Measurements from ENCODE around the gene PRTN3. TPM values are rescaled to one million over a fixed set of nuclear protein-coding genes. Genes with fewer than 3 reads are reported as not detected.
"Not testable (repeated sequence)": the region's sequence is repeated elsewhere in the genome, so short reads cannot be mapped to it uniquely, and the experiment has no call there.

PRTN3 gene
- total RNA-seq, 1 experiment from 2014 or later, result 0.66 TPM

DNA sequence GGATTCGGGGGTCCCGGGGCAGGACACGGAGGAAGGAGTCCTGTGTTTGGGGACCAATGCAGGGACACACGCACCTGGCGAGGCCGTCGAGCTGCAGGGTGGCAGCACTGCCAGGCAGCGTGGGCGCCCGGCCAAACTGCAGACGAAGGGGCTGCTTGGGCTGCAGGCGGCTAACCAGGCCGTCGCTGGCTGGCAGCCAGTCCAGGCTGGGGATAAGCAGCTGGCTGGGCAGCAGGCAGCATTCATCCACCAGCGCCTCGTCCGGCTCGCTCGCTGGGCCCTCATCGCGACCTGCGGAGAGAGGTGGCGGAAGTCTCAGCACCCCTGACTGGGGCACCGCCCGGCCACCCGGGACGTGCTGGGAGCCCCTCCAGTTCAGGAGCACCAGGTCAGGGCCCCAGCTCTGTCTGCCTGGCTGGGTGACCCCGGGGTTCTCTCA is 30.2 kb downstream of the PRTN3 start:
- Histone ChIP-seq H3K27me3 (ENCODE audit: control insufficient read depth, insufficient read depth, low read length) (no peaks in the 10 kb centered on the region), H3K4me3 (ENCODE audit: insufficient read depth, low read depth, low read length) (no peak overlapping the region), H3K36me3 (replicated peaks; ENCODE audit: control insufficient read depth, insufficient read depth, low read length) (no peaks in the 10 kb centered on the region; the same call in 1 of the 2 replicates)
- peak; percentile 71 for DNase-seq

DNA sequence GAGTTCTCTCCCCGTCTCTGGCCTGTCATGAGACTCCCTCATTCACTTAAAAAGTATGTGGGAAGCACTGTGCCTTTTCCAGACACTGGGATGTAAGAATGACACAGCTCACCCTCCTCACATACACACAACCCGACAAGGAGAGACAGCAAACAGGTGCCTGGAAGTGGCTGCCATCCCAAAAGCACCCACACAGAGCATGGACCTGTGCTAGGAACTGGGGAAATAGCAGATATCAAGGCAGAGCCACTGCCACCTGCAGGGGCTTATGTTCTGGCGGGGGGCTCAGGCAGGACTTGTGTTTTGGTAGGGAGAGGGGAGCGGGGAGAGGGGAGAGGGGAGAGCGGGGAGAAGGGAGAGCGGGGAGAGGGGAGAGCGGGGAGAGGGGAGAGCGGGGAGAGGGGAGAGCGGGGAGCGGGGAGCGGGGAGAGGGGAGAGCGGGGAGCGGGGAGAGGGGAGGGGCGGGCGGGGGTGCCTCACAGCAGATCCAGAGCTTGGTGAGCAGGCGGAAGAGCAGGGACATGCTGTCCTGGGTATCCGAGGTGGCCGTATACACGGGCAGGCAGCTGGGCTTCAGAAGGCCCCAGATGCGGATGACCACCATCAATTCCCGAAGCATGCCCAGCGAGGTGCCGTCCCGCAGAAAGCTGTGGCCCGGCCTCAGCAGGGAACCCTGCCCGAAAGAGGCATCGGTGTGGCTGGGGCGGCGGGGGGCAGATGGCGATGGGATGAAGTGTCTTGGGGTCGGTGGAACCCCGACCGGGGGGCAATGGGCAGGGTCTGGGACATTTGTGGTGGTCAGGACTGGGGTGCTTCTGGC is 30.9 kb downstream of the PRTN3 start:
- peak; percentile 87 for DNase-seq
- Histone ChIP-seq H3K36me3 (replicated peaks; ENCODE audit: control insufficient read depth, insufficient read depth, low read length) (no peaks in the 10 kb centered on the region; the same call in 1 of the 2 replicates), H3K4me3 (ENCODE audit: insufficient read depth, low read depth, low read length) (peak overlapping the region; percentile 20), H3K27me3 (ENCODE audit: control insufficient read depth, insufficient read depth, low read length) (no peaks in the 10 kb centered on the region)

DNA sequence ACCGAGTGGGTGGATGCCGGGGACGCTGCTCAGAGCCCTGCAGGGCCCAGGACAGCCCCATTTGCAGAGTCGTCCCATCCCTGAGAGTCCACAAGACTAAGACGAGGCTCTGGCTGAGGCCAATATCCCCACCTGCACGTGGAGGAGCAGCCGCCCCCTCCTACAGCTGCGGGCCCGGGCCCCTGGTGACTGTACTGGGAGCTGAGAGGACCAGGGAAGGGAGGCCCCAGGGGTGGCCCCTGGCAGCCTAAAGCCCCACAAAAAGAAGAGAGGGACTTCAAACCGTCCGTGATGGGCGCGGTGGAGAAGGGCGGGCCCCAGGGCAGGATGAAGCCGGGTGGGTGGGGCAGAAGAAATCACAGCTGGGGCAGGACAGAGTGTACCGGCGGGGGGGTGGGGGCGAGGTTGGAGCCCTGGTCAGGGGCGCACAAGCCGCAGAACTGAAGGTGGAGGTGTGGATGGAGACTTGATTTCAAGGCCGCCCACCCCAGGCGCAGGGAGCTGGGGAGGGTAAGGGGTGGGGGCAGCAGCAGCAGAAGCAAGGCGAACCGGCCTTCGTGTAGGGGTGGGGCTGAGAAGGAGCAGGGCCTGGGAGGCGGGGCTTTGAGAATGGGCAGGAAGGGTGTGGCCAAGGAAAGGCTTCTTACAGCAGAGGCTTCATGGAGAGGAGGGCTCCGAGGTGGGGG is 31.6 kb downstream of the PRTN3 start:
- H3K4me3 ChIP-seq (ENCODE audit: insufficient read depth, low read depth, low read length), result peak overlapping the region; percentile 20

DNA sequence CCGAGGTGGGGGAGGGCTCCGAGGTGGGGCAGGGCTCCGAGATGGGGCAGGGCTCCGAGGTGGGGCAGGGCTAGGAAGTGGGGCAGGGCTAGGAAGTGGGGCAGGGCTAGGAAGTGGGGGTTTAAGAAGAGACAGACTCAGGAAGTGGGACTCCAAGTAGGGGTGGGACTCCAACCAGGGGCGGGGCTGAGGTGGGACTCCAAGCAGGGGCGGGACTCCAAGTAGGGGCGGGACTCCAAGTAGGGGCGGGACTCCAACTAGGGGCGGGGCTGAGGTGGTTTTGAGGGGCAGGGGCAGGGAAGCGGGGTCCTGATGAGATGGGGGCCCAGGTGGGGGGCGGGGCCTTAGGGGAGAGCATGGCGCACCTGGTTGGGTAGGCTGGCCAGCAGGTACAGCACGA is 32.3 kb downstream of the PRTN3 start:
- Histone ChIP-seq H3K27me3 (ENCODE audit: control insufficient read depth, insufficient read depth, low read length) (no peaks in the 10 kb centered on the region), H3K36me3 (replicated peaks; ENCODE audit: control insufficient read depth, insufficient read depth, low read length) (no peaks in the 10 kb centered on the region; the same call in 1 of the 2 replicates), H3K4me3 (ENCODE audit: insufficient read depth, low read depth, low read length) (no peak overlapping the region)
- DNase-seq, result peak; percentile 88

More for the DNA sequence above, 31.6 kb downstream of the PRTN3 start:
- no peaks in the 10 kb centered on the region; the same call in 1 of the 2 replicates for H3K36me3 ChIP-seq (replicated peaks; ENCODE audit: control insufficient read depth, insufficient read depth, low read length)
- H3K27me3 ChIP-seq (ENCODE audit: control insufficient read depth, insufficient read depth, low read length), result no peaks in the 10 kb centered on the region
- DNase-seq, result peak; percentile 91

DNA sequence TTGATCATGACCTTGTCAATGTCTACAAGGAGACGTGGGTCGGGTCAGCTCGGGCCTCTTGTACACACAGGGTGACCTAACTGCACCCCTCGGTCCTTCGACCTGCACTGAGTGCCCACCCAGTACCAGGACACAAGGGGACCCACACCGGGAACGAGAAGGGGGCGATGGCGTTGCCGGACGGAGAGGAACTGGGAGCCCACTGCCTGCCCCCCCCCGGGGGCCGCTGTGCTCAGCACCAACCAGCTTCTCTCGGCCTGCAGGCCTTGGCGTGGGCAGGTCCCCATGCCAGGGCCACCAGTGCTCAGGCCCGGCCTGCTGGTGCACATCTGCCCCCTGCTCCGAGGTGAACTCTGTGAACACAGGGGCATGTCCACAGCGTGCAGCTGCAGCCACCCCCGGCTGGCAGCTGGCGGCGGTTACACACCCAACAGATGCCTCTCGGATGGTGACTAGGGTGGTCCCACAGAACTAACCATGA is 32.8 kb downstream of the PRTN3 start:
- DNase-seq, result no peak
- Histone ChIP-seq H3K36me3 (replicated peaks; ENCODE audit: control insufficient read depth, insufficient read depth, low read length) (no peaks in the 10 kb centered on the region; the same call in 1 of the 2 replicates), H3K4me3 (ENCODE audit: insufficient read depth, low read depth, low read length) (no peak overlapping the region), H3K27me3 (ENCODE audit: control insufficient read depth, insufficient read depth, low read length) (no peaks in the 10 kb centered on the region)

DNA sequence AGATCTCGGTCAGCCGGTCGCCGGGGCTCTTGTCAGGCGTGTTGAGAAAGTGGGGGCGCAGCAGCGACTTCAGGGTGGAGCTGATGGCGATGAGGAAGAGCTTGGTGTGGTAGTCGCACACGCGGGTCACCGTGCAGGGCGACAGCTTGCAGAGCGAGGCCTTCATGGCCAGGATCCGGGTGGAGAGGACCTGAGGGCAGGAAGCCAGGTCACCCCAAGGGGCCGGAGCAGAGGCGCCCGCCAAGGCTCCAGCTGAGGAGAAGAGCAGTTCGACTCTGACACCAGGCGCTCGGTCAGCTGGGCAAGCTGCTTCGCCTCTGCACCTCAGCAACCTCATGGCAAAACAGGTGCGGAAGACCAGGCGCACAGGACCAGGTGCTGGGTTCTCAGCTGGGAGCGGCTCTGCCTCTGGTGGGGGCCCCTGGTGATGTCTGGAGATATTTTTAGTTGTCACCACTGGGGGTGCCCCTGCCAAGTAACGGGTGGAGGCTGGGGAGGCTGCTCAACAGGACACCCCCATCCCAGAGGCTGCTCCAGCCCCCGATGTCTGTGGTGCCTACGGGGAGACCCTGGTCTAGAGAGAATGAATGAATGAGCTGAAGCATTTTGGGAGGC is 34.6 kb downstream of the PRTN3 start:
- Histone ChIP-seq H3K4me3 (ENCODE audit: insufficient read depth, low read depth, low read length) (no peak overlapping the region), H3K27me3 (ENCODE audit: control insufficient read depth, insufficient read depth, low read length) (no peaks in the 10 kb centered on the region), H3K36me3 (replicated peaks; ENCODE audit: control insufficient read depth, insufficient read depth, low read length) (no peaks in the 10 kb centered on the region; the same call in 1 of the 2 replicates)
- DNase-seq, result no peak

DNA sequence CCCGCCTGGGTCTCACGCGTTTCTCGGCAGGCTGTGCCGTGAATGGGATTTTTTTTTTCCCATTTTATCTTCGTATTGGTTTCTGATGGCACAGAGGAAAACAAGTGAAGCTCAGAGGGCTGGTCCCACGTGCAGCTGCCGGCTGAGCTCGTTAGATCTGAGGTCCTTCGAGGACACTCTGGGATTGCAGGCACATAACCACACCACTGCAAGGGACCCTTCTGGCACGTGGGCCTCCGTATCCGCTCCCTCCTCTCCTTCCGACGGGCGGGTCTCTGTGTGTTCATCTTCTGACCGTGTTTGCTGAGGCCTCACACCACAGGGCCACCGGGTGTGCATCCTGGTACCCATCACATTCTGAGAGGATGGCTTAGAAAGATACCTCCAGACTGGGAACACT is 35.3 kb downstream of the PRTN3 start:
- Histone ChIP-seq H3K4me3 (ENCODE audit: insufficient read depth, low read depth, low read length) (no peak overlapping the region), H3K36me3 (replicated peaks; ENCODE audit: control insufficient read depth, insufficient read depth, low read length) (peaks cover 3% of the 10 kb centered on the region), H3K27me3 (ENCODE audit: control insufficient read depth, insufficient read depth, low read length) (no peaks in the 10 kb centered on the region)
- no peak for DNase-seq

DNA sequence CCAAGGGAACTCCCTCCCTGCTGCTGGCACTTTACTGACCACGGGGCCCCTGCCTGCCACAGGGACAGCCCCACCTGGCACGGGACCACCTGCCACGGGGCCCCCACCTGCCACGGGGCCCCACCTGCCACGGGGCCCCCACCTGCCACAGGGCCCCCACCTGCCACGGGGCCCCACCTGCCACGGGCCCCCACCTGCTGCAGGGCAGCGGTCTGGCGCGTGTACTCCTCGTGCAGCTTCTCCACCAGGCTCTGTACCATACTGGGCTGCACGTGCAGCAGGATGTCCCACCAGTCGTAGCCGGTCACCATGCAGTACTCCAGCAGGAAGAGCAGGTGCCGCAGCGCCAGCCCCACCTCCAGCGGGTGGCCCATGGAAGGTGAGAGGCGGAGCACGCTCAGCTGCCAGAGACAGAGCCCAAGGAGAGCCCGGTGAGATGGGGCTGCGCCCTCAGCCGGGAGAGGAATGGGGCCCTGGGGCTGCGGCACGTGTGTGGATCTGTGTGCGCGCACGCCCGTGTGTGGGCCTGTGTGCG is 36.0 kb downstream of the PRTN3 start:
- DNase-seq, result no peak
- Histone ChIP-seq H3K4me3 (ENCODE audit: insufficient read depth, low read depth, low read length) (no peak overlapping the region), H3K36me3 (replicated peaks; ENCODE audit: control insufficient read depth, insufficient read depth, low read length) (peaks cover 5% of the 10 kb centered on the region), H3K27me3 (ENCODE audit: control insufficient read depth, insufficient read depth, low read length) (no peaks in the 10 kb centered on the region)

DNA sequence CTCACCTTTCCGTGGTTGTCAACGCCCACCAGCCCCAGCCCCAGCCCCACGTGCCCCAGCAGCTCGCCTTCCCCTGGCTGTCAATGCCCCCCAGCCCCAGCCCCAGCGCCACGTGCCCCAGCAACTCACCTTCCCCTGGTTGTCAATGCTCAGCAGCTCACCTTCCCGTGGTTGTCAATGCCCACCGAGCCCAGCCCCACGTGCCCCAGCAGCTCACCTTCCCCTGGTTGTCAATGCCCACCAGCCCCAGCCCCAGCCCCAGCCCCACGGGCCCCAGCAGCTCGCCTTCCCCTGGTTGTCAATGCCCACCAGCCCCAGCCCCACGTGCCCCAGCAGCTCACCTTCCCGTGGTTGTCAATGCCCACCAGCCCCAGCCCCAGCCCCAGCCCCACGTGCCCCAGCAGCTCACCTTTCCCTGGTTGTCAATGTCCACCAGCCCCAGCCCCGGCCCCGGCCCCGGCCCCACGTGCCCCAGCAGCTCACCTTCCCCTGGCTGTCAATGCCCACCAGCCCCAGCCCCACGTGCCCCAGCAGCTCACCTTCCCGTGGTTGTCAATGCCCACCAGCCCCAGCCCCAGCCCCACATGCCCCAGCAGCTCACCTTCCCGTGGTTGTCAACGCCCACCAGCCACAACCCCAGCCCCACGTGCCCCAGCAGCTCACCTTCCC is 37.3 kb downstream of the PRTN3 start:
- not testable (repeated sequence) for H3K4me3 ChIP-seq (ENCODE audit: insufficient read depth, low read depth, low read length); H3K36me3 ChIP-seq (replicated peaks; ENCODE audit: control insufficient read depth, insufficient read depth, low read length); DNase-seq; H3K27me3 ChIP-seq (ENCODE audit: control insufficient read depth, insufficient read depth, low read length)

DNA sequence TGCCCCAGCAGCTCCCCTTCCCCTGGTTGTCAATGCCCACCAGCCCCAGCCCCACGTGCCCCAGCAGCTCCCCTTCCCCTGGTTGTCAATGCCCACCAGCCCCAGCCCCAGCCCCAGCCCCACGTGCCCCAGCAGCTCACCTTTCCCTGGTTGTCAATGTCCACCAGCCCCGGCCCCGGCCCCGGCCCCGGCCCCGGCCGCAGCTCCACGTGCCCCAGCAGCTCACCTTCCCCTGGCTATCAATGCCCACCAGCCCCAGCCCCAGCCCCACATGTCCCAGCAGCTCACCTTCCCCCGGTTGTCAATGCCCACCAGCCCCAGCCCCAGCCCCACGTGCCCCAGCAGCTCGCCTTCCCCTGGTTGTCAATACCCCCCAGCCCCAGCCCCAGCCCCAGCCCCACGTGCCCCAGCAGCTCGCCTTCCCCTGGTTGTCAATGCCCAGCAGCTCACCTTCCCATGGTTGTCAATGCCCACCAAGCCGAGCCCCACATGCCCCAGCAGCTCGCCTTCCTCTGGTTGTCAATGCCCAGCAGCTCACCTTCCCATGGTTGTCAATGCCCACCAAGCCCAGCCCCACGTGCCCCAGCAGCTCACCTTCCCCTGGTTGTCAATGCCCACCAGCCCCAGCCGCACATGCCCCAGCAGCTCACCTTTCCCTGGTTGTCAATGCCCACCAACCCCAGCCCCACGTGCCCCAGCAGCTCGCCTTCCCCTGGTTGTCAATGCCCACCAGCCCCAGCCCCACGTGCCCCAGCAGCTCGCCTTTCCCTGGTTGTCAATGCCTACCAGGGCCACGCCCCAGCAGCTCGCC is 38.2 kb downstream of the PRTN3 start:
- H3K27me3 ChIP-seq (ENCODE audit: control insufficient read depth, insufficient read depth, low read length); H3K4me3 ChIP-seq (ENCODE audit: insufficient read depth, low read depth, low read length); DNase-seq; H3K36me3 ChIP-seq (replicated peaks; ENCODE audit: control insufficient read depth, insufficient read depth, low read length): not testable (repeated sequence)

DNA sequence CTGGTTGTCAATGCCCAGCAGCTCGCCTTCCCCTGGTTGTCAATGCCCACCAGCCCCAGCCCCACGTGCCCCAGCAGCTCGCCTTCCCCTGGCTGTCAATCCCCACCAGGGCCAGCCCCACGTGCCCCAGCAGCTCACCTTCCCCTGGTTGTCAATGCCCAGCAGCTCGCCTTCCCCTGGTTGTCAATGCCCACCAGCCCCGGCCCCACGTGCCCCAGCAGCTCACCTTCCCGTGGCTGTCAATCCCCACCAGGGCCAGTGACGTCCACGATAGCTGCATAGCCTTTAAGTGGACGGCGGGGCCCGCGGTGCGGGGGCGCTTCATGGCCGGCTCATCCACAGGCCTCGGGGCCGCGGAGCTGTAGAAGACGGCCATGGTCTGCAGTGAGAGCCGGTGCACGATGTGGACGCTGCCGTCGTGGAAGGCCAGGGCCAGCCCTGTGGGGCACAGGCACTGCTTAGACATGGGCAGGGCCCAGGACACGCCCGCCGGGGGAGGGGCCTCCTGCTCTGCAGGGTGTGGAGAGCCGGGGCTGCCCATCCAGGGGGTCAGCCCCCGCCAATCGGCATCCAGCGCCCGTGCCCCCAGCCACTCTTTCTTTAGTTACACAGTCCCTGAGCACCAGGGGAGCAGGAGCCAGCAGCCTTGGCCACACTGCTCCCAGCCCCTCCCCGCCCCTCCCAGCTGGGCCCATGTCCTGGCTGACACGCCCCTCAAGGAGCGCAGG is 39.1 kb downstream of the PRTN3 start:
- DNase-seq, result peak; percentile 77
- H3K36me3 ChIP-seq (replicated peaks; ENCODE audit: control insufficient read depth, insufficient read depth, low read length), result peaks cover 5% of the 10 kb centered on the region
- no peaks in the 10 kb centered on the region for H3K27me3 ChIP-seq (ENCODE audit: control insufficient read depth, insufficient read depth, low read length)
- H3K4me3 ChIP-seq (ENCODE audit: insufficient read depth, low read depth, low read length), result no peak overlapping the region

DNA sequence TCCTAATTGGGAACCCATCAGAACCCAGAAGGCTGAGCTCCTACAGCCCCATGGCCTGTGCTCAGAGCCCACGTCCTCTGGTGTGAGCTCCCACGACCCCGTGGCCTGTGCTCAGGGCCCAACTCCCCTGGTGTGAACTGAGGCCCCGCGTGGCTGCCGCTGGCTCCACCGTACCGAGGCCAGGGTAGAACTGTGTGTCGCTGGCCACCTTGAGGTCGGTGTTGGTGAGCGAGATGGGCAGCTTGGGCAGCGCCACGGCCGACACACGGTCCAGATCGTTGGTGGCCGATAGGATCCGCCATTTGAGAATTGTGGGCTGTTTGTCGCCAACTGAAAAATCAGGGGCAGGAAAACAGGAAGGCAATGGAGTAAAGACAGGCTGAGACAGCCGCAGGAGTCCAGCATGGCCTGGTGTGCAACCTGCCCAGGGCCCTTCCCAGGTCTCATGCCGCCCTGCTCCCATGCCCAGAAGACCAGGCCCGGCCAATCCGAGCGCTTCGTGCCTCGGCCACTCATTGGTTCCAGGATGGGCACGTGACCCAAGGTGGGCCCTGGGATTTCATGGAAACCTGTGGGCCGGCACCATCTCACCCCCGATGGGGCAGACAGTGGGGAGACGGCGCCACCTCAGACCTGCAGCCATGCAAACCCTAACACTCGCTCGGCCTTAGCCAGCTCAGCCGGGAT is 40.7 kb downstream of the PRTN3 start:
- Histone ChIP-seq H3K36me3 (replicated peaks; ENCODE audit: control insufficient read depth, insufficient read depth, low read length) (peaks cover 5% of the 10 kb centered on the region; the same call in 1 of the 2 replicates), H3K4me3 (ENCODE audit: insufficient read depth, low read depth, low read length) (no peak overlapping the region), H3K27me3 (ENCODE audit: control insufficient read depth, insufficient read depth, low read length) (no peaks in the 10 kb centered on the region)
- no peak for DNase-seq
